Mammary epithelial cell (primary cell): ENCODE results near the gene NR5A1.

ENCODE experiments used
- CTCF ChIP-seq, 2 donors: IDR thresholded peaks in 1 of 2; conservative IDR thresholded peaks in 1 of 2; 2 replicates each; pipeline ENCODE4 v1.5.1; 2011 to 2012; ENCODE audit warnings: inconsistent platforms in 2 of 2, low read length in 2 of 2, mild to moderate bottlenecking in 2 of 2, control low read depth in 1 of 2, low read depth in 1 of 2; ENCODE audit not compliant: insufficient read depth in 1 of 2; ENCODE audit errors: extremely low read depth in 1 of 2
- EZH2 ChIP-seq: IDR thresholded peaks from 2 replicates; pipeline ENCODE4 v1.6.1; 2012; ENCODE audit warnings: low read length, inconsistent platforms, borderline replicate concordance

DNA sequence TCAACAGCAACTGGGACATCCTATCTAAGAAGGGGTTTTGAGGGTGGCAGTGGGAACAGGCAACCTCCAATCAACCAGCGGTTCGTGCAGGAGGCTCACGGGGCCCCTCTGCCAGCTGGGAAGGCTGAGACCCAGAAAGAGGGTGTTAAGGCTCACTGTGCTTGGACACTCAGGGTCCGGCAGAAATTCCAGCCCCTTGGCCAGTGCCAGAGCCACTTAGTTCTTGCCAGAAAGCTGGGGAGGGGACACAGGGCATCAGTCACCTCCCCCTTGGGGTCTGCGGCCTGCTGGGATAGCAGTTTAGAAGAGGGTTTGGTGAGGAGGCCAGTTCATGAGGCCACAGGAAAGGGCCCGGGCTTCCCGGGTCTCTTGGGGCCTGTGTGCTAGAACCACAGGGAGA lies 36.5 kb downstream of the NR5A1 start:
- no peak for TF ChIP-seq CTCF (conservative IDR thresholded peaks at IDR 0.05 in 1 of 2, IDR thresholded peaks at IDR 0.05 in 1 of 2; ENCODE audit: extremely low read depth in 1 of 2, insufficient read depth in 1 of 2, low read depth in 1 of 2, low read length in 2 of 2)
- no peak for TF ChIP-seq EZH2
